ENCODE measurements around the gene PRMT2.
"Not testable (repeated sequence)": the region's sequence is repeated elsewhere in the genome, so short reads cannot be mapped to it uniquely, and the experiment has no call there.

DNA sequence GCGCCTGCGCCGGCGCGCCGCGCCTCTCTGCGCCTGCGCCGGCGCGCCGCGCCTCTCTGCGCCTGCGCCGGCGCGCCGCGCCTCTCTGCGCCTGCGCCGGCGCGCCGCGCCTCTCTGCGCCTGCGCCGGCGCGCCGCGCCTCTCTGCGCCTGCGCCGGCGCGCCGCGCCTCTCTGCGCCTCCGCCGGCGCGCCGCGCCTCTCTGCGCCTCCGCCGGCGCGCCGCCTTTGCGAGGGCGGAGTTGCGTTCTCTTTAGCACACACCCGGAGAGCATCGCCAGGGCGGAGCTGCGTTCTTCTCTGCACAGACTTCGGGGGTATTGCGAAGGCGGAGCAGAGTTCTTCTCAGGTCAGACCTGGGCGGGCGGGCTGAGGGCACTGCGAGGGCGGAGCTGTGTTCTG lies 63.6 kb downstream of the PRMT2 start:
- TF ChIP-seq, protein P1, sequence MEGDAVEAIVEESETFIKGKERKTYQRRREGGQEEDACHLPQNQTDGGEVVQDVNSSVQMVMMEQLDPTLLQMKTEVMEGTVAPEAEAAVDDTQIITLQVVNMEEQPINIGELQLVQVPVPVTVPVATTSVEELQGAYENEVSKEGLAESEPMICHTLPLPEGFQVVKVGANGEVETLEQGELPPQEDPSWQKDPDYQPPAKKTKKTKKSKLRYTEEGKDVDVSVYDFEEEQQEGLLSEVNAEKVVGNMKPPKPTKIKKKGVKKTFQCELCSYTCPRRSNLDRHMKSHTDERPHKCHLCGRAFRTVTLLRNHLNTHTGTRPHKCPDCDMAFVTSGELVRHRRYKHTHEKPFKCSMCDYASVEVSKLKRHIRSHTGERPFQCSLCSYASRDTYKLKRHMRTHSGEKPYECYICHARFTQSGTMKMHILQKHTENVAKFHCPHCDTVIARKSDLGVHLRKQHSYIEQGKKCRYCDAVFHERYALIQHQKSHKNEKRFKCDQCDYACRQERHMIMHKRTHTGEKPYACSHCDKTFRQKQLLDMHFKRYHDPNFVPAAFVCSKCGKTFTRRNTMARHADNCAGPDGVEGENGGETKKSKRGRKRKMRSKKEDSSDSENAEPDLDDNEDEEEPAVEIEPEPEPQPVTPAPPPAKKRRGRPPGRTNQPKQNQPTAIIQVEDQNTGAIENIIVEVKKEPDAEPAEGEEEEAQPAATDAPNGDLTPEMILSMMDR (conservative IDR thresholded peaks at IDR 0.05; ENCODE audit: low read depth in 2 of 2) = not testable (repeated sequence)
- TF ChIP-seq CREB1 (CRISPR knock-in tag; IDR thresholded peaks at IDR 0.05; ENCODE audit: low read depth); EZH2phosphoT487 (IDR thresholded peaks at IDR 0.05; ENCODE audit: unreplicated experiment); NANOG (IDR thresholded peaks at IDR 0.05; ENCODE audit: borderline replicate concordance): not testable (repeated sequence)

Measured in GM23338 (cell line).